PFSK-1 (cell line): ENCODE data around the gene CCDC192.

Source experiments
- POLR2AphosphoS5 ChIP-seq: IDR thresholded peaks from 2 replicates; pipeline ENCODE4 v1.6.1; 2012; ENCODE audit warnings: low read depth, mild to moderate bottlenecking, control low read depth, low read length, moderate library complexity
- REST ChIP-seq, 2 experiments: IDR thresholded peaks; 2 replicates each; pipeline versions ENCODE4 v1.6.1 to v1.8.0; 2011 to 2012; ENCODE audit warnings: low read depth in 2 of 2, low read length in 2 of 2, control low read depth in 1 of 2, inconsistent platforms in 1 of 2, mild to moderate bottlenecking in 1 of 2, moderate library complexity in 1 of 2; ENCODE audit not compliant: insufficient read depth in 1 of 2

- TF ChIP-seq POLR2AphosphoS5 (no peak), REST (IDR thresholded peaks at IDR 0.05; ENCODE audit: insufficient read depth in 1 of 2, low read depth in 2 of 2, low read length in 2 of 2) (no peak)
These were observed 248.6 kb downstream of the CCDC192 start for GRCh38 chr5:127951791-127952190.
